ENCODE measurements around the gene PDIA4.

PDIA4 gene

GRCh38 chr7:148963583-148964482 lies 64.5 kb downstream of the PDIA4 start:
- no peak for TF ChIP-seq CTCF (IDR thresholded peaks at IDR 0.05; ENCODE audit: borderline replicate concordance, control extremely low read depth, extremely low read depth, insufficient read depth, missing control alignments)
- DNase-seq (ENCODE audit: low spot score): no peak
- in situ Hi-C loops (cut with MboI; ENCODE audit: low sequenced_read_pairs, unreplicated experiment): loop anchor here (10.0 to 25.0 kb wide), 3 partner anchors 389 to 702 kb away; no protein-coding TSS in a partner anchor

- TF ChIP-seq CTCF (IDR thresholded peaks at IDR 0.05; ENCODE audit: borderline replicate concordance, control extremely low read depth, extremely low read depth, insufficient read depth, missing control alignments): peak; percentile 73
- in situ Hi-C loops (cut with MboI; ENCODE audit: low sequenced_read_pairs, unreplicated experiment): loop anchor here (10.0 to 25.0 kb wide), 3 partner anchors 388 to 701 kb away; no protein-coding TSS in a partner anchor
- DNase-seq (ENCODE audit: low spot score): peak; percentile 71
Measured at GRCh38 chr7:148962823-148963582, 65.3 kb downstream of the PDIA4 start.

- in situ Hi-C loops (cut with MboI; ENCODE audit: low sequenced_read_pairs, unreplicated experiment): loop anchor here (10.0 to 25.0 kb wide), 3 partner anchors 388 to 700 kb away; no protein-coding TSS in a partner anchor
- DNase-seq (ENCODE audit: low spot score): no peak
- no peak for TF ChIP-seq CTCF (IDR thresholded peaks at IDR 0.05; ENCODE audit: borderline replicate concordance, control extremely low read depth, extremely low read depth, insufficient read depth, missing control alignments)
Measured at GRCh38 chr7:148962440-148962822, 65.9 kb downstream of the PDIA4 start.

- in situ Hi-C loops (cut with MboI; ENCODE audit: low sequenced_read_pairs, unreplicated experiment): loop anchor here (10.0 to 25.0 kb wide), 3 partner anchors 385 to 697 kb away; no protein-coding TSS in a partner anchor
- no peak for TF ChIP-seq CTCF (IDR thresholded peaks at IDR 0.05; ENCODE audit: borderline replicate concordance, control extremely low read depth, extremely low read depth, insufficient read depth, missing control alignments)
Measured at GRCh38 chr7:148959726-148960125, 68.6 kb downstream of the PDIA4 start.

GRCh38 chr7:148958061-148958460 lies 70.2 kb downstream of the PDIA4 start:
- no peak for DNase-seq (ENCODE audit: low spot score)
- in situ Hi-C loops (cut with MboI; ENCODE audit: low sequenced_read_pairs, unreplicated experiment): loop anchor here (25.0 kb wide), 1 partner anchor 696 kb away; no protein-coding TSS in a partner anchor
- TF ChIP-seq CTCF (IDR thresholded peaks at IDR 0.05; ENCODE audit: borderline replicate concordance, control extremely low read depth, extremely low read depth, insufficient read depth, missing control alignments): no peak

More at GRCh38 chr7:148959726-148960125, 68.6 kb downstream of the PDIA4 start:
- DNase-seq (ENCODE audit: low spot score): no peak

GRCh38 chr7:148954766-148955165 lies 73.5 kb downstream of the PDIA4 start:
- in situ Hi-C loops (cut with MboI; ENCODE audit: low sequenced_read_pairs, unreplicated experiment): loop anchor here (25.0 kb wide), 1 partner anchor 692 kb away; no protein-coding TSS in a partner anchor
- DNase-seq (ENCODE audit: low spot score): no peak
- no peak for TF ChIP-seq CTCF (IDR thresholded peaks at IDR 0.05; ENCODE audit: borderline replicate concordance, control extremely low read depth, extremely low read depth, insufficient read depth, missing control alignments)

Measured in GM13976 (cell line).